GM18508 (cell line): Measurements from ENCODE around the gene IFNAR1.
"Not testable (repeated sequence)": the region's sequence is repeated elsewhere in the genome, so short reads cannot be mapped to it uniquely, and the experiment has no call there.

ENCODE experiments used
- ATAC-seq: cut with Tn5 transposase; IDR thresholded peaks from one replicate; pipeline ENCODE4 v1.9.1; 2021; ENCODE audit warnings: moderate number of reproducible peaks; ENCODE audit not compliant: insufficient read depth, unreplicated experiment

IFNAR1 gene

DNA sequence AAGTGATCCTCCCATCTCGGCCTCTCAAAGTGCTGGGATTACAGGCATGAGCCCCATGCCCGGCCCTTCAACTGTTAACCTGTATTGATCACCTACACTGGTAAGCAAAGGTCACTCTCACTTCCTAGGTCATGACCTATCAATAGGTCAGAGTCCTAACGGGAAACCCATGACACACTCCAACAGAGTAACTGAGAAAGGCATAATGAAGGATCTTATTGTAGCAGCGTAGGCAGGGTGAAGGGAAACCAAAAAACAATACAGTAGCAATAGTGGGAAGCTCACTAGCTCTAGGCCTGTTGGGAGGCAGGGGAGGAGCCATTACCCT lies 19.5 kb upstream of the IFNAR1 start:
- ATAC-seq = no peak

DNA sequence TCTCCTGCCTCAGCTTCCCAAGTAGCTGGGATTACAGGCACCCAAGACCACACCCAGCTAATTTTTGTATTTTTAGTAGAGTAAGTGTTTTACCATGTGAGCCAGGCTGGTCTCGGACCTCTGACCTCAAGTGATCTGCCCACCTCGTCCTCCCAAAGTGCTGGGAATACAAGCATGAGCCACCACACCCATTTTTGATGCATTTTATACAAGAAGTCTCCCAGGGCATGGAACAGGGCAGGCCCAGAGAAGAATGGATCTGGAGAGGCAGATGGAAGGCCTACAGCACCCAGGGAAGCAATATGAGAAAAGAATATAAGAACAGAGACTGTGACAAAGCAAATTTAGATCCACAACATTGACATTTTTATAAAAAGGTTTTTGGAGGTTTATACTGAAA lies 18.8 kb upstream of the IFNAR1 start:
- ATAC-seq = no peak

DNA sequence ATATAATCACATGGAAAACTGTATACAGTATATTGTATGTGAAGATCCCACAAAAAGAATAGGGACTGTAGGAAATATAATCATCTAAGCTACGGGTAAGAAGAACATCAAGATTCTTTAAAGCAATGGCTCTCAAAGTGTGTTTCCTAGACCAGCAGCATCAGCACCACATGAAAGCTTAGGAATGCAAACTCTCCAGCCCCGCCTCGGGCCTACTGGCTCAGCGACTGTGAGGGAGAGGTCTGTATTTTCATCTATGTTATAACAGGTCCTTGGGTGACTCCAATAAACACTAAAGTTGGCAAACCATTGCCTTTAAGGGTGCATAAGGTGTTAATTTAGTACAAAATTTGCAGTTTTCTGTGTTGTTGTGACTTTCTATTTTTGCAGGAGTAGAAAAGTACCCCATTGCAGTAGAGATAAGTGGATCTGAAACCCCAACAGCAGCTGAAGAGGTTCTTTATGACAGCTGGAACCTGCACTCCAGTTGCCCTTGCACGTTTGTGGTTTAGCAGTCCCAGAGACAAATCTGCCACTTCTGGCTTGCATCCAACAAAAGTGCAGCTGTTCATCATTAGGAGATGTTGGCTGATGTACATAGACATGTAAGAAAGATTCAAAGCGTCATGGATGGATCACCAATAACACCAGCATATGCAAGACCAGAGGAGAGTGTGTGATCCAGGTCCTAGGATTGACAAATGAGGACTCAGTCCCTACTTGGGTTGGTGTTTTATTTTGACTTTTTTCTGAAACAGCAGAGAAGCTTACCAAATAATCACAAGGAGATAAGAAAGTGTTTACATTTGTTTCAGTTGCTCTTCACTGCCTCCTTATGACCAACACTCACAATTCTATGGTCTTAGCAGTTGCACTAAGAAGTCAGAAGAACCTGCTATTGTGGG lies 15.9 kb upstream of the IFNAR1 start:
- peak; percentile 80 for ATAC-seq

DNA sequence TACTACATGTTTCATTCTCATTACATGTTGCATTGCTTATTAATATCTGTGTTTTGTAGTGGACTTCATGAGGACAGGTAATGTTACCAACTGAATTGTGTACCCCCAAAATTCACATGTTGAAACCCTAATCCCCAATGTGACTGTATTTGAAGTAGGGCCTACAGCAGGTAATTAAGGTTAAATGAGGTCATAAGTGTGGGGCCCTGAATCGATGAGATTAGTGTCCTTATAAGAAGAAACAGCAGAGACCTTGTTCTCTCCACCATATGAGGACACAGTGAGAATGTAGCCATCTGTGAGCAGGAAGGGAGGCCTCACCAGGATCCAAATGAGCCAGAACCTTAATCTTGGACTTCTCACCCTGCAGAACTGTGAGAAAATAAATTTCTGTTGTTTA lies 15.0 kb upstream of the IFNAR1 start:
- no peak for ATAC-seq

DNA sequence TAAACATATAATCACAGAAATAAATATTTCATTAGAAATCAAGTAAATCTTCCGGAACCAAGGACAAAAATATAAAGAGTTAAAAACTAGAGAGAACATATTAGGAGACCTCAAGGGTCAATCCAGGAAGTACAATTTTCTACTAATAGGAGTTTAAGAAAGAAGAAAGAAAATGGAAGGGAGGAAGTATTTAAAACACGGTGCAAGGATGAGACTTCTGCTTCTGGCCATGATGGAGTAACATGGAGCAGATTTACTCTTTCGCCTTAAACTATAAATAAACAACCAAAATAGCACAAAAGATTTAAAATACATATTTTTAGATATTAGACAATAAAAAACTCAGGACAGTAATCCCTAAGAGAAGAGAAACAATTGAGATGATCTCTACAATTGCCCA lies 12.6 kb upstream of the IFNAR1 start:
- no peak for ATAC-seq

DNA sequence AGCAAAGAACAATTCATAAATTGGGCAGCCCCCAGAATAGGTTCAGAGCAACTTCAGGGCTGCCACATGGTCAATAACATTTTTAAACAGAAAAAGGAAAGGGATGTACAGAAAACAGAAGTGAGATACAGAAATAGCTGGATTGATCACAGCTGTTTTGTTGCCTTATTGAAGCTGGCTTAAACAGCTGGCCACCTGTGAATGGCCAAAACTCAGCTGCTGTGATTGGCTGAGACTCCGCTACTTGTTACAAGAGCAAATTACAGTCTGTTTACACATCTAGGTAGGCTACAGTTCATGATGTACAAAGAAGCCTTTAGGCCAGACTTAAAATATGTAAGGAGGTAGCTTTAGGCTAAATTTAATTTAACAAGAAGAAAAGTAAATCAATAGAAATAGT lies 11.6 kb upstream of the IFNAR1 start:
- ATAC-seq = no peak

DNA sequence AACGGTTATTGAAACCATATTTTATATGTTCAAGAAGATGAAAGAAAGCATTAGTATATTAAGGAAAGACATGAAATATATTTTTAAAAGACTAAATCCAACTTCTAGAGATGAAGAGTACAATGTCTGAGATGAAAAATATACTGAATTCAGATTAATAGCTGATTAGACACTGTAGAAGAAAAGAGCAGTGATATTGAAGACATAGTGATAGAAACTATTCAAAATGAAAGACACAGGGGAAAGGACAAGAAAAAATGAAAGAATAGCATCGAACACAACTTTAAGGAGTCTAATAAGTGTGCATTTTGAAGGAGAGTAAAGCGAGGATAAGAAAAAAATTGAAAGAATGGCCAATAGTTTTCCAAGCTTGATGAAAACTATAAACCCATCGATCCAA lies 11.2 kb upstream of the IFNAR1 start:
- ATAC-seq = no peak

DNA sequence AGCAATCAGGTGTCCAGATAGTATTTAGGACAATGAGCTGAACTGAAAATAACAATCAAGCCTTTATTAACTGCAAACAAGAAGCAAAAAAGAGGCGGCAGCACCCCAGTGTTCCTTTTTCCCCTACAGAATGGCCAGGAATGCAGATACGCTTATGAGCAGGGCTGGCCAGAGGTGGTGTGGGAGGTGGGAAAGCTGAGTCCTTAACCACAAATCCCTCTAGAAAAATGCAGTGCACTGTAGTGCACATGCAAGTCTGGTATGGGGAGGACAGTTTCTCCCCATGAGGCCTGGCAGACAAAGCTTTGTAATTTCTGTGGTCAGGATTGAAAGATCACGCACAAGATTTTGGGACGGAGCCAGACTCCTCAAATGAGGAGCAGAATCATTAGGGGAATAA lies 10.7 kb upstream of the IFNAR1 start:
- no peak for ATAC-seq

DNA sequence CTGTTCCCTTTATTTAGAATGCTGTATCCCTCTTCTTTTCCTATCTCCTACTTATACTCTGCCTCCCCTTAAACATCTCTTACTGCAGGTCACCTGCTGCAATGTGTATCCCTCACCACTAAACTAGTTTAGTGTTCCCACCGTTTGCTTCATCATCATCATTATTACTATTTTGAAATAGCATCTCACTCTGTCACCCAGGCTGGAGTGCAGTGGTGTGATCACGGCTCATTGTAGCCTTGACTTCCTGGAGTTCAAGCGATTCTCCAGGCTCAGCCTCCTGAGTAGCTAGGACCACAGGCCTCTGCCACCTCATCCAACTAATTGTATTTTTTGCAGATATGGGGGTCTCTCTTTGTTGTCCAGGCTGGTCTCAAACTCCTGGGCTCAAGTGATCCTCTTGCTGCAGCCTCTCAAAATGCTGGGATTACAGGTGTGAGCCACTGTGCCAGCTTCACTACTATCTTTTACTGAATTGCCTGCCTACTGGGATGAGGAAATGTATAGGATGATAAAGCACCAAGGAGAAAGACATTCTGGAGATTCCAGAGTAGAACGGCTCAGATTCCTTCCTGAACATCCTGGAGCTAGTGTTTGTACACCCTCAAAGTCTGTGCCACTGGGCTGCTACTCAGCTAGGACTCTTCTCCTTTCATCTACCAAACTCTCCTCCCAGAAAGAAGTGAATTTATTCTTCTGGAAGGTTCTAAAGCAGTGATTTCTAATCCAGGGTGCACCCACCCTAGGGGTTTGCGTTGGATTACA lies 8.6 kb upstream of the IFNAR1 start:
- no peak for ATAC-seq

DNA sequence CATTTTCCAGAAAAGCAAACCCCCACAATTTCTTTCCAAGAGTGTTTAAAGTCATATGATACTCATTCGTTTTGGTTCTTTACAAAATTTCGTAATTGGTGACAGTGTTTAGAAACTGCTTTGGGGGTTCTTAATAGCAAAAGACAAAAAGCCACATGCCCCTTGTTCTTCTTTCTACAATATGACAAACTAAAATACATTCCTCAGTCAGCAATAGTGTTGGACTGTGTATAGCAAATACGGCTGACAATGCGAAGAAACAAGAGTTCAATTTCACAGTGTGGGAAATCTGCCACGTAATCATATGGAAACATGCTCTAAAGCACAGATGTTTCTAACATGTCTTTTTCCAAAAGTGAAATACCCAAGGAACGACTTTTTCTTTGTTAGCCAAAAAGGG lies 7.6 kb upstream of the IFNAR1 start:
- ATAC-seq = no peak

DNA sequence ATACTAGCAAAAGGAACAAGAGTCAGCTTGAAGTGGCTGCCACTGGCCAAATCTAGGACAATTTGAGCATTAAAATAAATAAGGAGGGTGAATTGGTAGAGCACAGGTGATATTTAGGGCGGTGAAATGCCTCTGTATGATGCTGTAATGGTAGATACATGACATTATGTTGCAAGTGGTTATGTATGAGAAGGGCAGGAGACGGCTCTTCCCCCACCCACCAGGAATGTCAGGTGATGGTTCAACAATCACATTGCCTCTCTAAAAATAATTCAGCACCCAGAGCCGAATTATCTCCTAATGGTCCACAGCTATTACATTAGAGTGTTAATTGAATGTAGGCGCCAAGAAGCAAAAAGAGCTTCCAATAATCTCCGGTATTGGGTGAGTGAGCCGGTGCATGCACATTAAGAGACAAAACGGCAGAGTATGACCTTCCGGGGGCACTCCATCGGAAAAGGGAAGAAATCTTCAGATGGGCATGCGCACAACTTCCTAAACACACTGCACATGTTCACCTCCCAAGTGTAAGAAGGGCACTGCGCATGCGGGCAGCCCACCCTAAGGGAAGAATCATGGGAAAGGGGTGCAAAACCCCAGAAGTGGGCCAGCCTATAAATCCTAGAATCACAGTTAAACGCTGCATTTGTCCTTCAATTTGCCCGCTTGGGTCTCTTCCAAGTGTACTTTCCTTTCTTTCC lies 6.8 kb upstream of the IFNAR1 start:
- ATAC-seq = no peak

DNA sequence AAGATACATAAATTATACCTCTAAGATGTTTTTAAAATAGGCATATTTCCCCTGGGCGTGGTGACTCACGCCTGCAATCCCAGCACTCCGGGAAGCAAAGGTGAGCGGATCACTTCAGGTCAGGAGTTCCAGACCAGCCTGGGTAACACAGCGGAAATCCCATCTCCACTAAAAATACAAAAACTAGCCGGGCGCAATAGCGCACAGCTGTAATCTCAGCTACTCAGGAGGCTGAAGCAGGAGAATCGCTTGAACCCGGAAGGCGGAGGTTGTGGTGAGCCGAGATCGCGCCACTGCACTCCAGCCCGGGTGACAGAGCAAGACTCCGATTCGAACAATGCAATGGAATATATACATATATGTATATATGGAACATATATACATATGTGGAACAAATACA lies 3.8 kb upstream of the IFNAR1 start:
- ATAC-seq = not testable (repeated sequence)

DNA sequence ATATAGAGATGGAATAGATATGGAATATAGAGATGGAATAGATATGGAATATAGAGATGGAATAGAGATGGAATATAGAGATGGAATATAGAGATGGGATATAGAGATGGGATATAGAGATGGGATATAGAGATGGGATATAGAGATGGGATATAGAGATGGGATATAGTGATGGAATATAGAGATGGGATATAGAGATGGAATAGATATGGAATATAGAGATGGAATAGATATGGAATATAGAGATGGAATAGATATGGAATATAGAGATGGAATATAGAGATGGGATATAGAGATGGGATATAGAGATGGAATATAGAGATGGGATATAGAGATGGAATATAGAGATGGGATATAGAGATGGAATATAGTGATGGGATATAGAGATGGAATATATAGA lies 1.2 kb upstream of the IFNAR1 start:
- ATAC-seq = not testable (repeated sequence)

DNA sequence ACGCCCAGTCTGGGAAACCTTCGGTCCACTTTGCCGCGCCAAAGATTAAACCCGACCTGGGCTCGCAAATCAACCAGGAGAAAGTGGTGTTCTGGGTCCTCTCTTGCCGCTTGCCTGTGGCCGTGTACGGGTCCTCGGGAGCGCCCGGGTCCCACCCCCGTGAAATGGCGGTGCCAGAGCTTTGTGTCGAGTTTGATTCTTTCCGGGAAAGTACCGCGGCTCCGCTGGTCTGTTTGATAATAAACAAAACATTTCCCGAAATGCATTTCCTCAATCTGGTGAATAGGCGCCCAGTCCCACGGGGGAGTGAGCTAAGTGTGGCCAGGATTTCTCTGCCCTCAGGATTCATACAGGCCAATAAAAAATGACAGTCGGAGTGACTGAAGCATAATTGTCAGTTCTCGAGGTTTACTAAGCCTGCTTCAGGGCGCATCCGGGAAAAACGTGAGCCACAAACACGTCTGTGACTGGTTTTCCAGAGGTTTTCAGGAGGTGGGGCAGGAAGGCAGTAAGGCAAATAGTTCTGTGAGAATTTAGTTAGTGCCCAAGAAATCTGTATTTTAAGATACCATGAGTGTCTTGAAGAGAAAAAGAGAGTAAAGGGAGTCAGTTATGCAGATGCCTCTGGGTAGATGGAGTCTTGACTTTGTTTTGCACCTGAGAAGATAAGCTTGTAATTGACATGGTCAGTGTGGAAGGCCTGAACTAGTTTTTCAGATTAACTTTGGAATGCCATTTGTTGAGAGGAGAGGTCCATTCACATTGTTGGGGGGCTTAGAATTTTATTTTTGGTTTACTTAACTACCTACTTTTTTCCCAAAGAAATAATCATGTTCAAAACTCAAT lies 675 bp downstream of the IFNAR1 start:
- ATAC-seq = peak; percentile 7

DNA sequence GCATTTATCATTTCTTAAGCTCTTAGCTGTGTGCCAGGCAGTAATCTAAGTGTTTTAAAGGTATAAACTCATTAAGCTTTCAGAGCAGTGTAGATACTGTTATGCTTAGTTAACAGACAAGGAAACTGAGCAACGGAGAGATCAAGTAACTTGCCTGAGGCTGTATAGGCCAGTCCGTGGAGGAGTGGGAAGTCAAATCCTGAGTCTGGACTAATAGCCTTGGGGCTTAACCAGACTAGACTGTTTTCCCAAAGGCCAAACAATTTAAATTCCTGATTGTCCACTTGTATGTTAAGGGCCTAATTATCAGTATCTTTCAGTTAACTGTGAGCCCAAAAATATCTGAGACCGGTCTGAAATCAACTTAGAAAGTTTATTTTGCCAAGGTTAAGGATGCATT lies 2.6 kb downstream of the IFNAR1 start:
- ATAC-seq = no peak

DNA sequence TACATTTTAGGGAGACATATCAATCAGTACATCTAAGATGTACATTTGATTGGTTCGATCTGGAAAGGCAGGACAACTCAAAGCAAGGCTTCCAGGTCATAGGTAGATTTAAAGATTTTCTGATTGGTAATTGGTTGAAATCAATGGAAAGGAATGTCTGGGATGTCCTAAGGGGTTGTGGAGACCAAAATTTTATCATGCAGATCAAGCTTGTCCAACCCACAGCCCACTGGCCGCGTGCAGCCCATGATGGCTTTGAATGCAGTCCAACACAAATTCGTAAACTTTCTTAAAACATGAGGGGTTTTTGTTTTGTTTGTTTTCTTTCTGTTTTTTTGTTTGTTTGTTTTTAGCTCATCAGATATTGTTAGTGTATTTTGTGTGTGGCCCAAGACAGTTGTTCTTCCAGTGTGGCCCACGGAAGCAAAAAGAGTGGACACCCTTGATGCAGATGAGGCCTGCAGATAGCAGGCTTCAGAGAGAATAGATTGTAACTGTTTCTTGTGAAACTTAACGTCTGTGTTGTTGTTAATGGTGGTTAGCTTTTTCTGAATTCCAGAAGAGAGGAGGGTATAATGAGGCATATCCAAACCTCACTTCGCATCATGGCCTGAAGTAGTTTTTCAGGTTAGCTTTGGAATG lies 3.1 kb downstream of the IFNAR1 start:
- ATAC-seq = no peak

DNA sequence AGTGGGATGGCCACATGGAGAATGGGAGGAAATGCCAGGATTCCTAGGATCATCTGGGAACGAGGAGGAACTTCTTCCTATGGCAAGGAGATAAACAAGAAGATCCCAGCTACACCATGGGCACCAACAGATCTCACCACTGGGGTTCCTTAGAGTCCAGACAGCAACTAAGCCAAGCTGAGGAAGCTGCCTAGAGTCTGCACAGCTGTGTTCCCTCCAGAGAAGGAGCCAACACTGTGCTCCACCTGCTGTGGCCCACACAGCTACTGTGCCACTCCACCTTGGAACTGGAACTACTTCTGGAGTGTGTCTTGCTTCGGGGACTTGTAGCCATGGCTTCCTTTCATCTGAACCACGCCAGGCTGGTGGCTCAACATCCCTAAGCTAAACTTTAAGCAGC lies 6.0 kb downstream of the IFNAR1 start:
- no peak for ATAC-seq

DNA sequence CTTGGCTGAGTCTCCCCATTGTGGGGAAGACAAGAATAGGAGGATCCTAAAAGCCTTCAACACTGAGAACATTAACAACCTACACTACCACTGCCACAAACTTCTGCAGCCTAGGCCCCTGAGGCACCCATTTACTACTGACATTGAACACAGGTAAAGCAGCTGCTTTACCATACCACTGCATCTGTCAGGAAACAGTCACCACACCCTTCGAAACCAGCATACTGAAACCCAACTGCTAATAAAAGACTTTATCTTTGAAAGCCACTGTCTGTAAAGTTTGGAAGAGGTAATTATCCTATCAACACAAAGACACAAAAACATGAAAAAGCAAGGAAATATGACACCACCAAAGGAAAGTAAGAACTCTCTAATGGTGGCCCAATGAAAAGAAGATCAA lies 7.4 kb downstream of the IFNAR1 start:
- ATAC-seq = no peak

DNA sequence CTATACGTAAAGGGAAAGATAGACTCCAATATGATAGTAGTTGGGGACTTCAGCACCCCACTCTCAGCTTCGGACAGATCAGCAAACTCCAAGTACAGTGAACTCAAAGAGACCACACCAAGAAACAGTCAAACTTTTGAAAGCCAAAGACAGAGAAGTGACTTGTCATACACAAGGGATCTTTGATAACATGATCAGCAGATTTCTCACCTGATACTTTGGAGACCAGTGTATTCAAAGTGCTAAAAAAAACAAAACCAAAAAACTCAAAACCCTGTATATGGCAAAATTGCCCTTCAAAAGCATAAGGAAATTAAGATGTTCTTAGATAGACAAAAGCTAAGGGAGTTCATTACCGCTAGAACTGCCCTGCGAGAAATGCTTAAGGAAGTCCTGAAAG lies 9.4 kb downstream of the IFNAR1 start:
- no peak for ATAC-seq

DNA sequence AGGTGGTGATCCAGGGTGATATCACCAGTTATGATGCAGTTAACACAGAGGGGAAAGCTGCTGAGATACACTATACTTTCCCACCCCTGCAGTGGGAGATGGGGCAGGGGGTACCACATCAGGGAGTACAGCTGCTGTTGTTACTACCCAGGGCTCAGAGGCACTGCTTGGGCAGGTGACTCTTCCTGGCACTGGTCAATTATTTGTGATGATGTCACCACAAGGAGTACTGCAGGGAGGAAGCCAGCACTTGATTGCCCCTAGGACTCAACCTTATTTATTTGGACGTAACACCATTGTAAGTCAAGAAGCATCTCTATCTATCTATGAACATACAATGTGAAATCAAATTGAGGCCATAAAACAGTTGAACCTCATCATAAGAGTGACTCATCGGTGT lies 10.1 kb downstream of the IFNAR1 start:
- ATAC-seq = no peak
